B cell (primary cell): ENCODE results near the gene TMEM82. TPM values are rescaled to one million over a fixed set of nuclear protein-coding genes. Genes with fewer than 3 reads are reported as not detected.

ENCODE experiments used
- ATAC-seq: fragments of 200-7000 bp; cut with Tn5 transposase; one replicate; pipeline ENCODE4 v1.10.0; 2021; ENCODE audit warnings: low read depth, mild to moderate bottlenecking, moderate number of reproducible peaks, moderate library complexity
- CTCF ChIA-PET: fragments of 350-600 bp; sonication (Branson Sonifier 250); formaldehyde crosslinking; loops from one replicate; lab custom pipeline; 2021; ENCODE audit warnings: antibody characterized with exemption, inconsistent platforms; lab: Charles Lee
- POLR2A ChIA-PET: fragments of 350-600 bp; sonication (Branson Sonifier 250); formaldehyde crosslinking; loops from one replicate; lab custom pipeline; 2021; ENCODE audit warnings: antibody characterized with exemption; lab: Charles Lee
- DNase-seq: peaks from one replicate; pipeline ENCODE4 v3.0.0; 2013
- H2AFZ ChIP-seq: 2 replicates; pipeline ENCODE4 v1.6.1; 2012; ENCODE audit warnings: mild to moderate bottlenecking, low read depth, low read length; ENCODE audit not compliant: insufficient read depth, poor library complexity, severe bottlenecking
- H3K27ac ChIP-seq, 2 donors: 1 replicate in 1 of 2; 2 replicates in 1 of 2; pipeline ENCODE4 v1.5.1; 2012 to 2013; ENCODE audit warnings: low read length in 2 of 2, mild to moderate bottlenecking in 2 of 2, moderate library complexity in 1 of 2
- H3K27me3 ChIP-seq, 4 experiments: fragments of 200-600 bp in 1 of 4; sonication (generic) in 1 of 4; replicated peaks in 1 of 4; 1 replicate in 2 of 4; 2 replicates in 2 of 4; pipeline versions ENCODE4 v1.6.1 to v1.7.0; 2013 to 2016; ENCODE audit warnings: low read length in 3 of 4, mild to moderate bottlenecking in 2 of 4, mixed read lengths in 1 of 4, moderate library complexity in 1 of 4; ENCODE audit not compliant: insufficient read depth in 4 of 4, control insufficient read depth in 3 of 4; ENCODE audit errors: control extremely low read depth in 1 of 4
- H3K36me3 ChIP-seq, 2 experiments: replicated peaks in 1 of 2; 1 replicate in 1 of 2; 2 replicates in 1 of 2; pipeline versions ENCODE4 v1.6.1 to v1.7.1; 2013; ENCODE audit warnings: low read length in 1 of 2; ENCODE audit not compliant: insufficient read depth in 2 of 2, control insufficient read depth in 1 of 2; ENCODE audit errors: control extremely low read depth in 1 of 2, extremely low read depth in 1 of 2
- H3K4me1 ChIP-seq, 2 donors: fragments of 200-600 bp in 1 of 2; sonication (generic) in 1 of 2; 1 replicate in 1 of 2; 2 replicates in 1 of 2; pipeline versions ENCODE4 v1.5.1 to v1.6.1; 2013 to 2017; ENCODE audit warnings: low read length in 2 of 2; ENCODE audit not compliant: control insufficient read depth in 2 of 2, insufficient read depth in 2 of 2
- H3K4me2 ChIP-seq: replicated peaks from 2 replicates; pipeline ENCODE3; 2012; ENCODE audit warnings: mild to moderate bottlenecking, low read depth, low read length; ENCODE audit not compliant: poor library complexity, severe bottlenecking
- H3K4me3 ChIP-seq, 5 experiments: fragments of 200-600 bp in 1 of 5; sonication (generic) in 1 of 5; 1 replicate in 3 of 5; 2 replicates in 2 of 5; pipeline versions ENCODE4 v1.5.1 to v1.7.0; 2011 to 2016; ENCODE audit warnings: low read length in 4 of 5, mild to moderate bottlenecking in 4 of 5, low read depth in 2 of 5, control low read depth in 1 of 5, moderate library complexity in 1 of 5; ENCODE audit not compliant: insufficient read depth in 1 of 5; ENCODE audit errors: control extremely low read depth in 1 of 5, extremely low read depth in 1 of 5
- H3K79me2 ChIP-seq: fragments of 200-600 bp; sonication (generic); one replicate; pipeline ENCODE4 v1.6.0; 2016; ENCODE audit warnings: low read length; ENCODE audit not compliant: control insufficient read depth, insufficient read depth
- H3K9ac ChIP-seq: fragments of 200-600 bp; sonication (generic); 2 replicates; pipeline ENCODE4 v1.6.1; 2017; ENCODE audit warnings: mild to moderate bottlenecking, low read length, moderate library complexity
- H3K9me3 ChIP-seq, 3 donors: one replicate each; pipeline versions ENCODE4 v1.6.1 to v1.7.1; 2013; ENCODE audit warnings: low read length in 2 of 3; ENCODE audit not compliant: control insufficient read depth in 2 of 3, insufficient read depth in 1 of 3; ENCODE audit errors: control extremely low read depth in 1 of 3
- H4K20me1 ChIP-seq: 2 replicates; pipeline ENCODE4 v1.6.0; 2012; ENCODE audit warnings: mild to moderate bottlenecking, low read length; ENCODE audit not compliant: insufficient read depth, control insufficient read depth, poor library complexity, severe bottlenecking
- H3K27ac Mint-ChIP-seq: one replicate; pipeline ENCODE4 v1.8.0; 2021; ENCODE audit warnings: mixed read lengths
- H3K27me3 Mint-ChIP-seq: one replicate; pipeline ENCODE4 v1.8.0; 2021; ENCODE audit warnings: mixed read lengths
- H3K4me1 Mint-ChIP-seq: one replicate; pipeline ENCODE4 v1.8.0; 2021; ENCODE audit warnings: mixed read lengths
- H3K4me3 Mint-ChIP-seq: one replicate; pipeline ENCODE4 v1.8.0; 2021; ENCODE audit warnings: mixed read lengths
- H3K9me3 Mint-ChIP-seq: one replicate; pipeline ENCODE4 v1.8.0; 2022; ENCODE audit warnings: mixed read lengths; ENCODE audit not compliant: insufficient read depth
- CTCF ChIP-seq: fragments of 200-600 bp; IDR thresholded peaks from one replicate; pipeline ENCODE4 v1.8.0; 2022; ENCODE audit warnings: antibody characterized with exemption, mild to moderate bottlenecking
- EZH2 ChIP-seq: IDR thresholded peaks from 2 replicates; pipeline ENCODE4 v1.6.1; 2012; ENCODE audit warnings: borderline replicate concordance, low read depth, mild to moderate bottlenecking, moderate library complexity, low read length; ENCODE audit not compliant: insufficient read depth, poor library complexity, severe bottlenecking
- WGBS: methylation state at CpG from one replicate; pipeline ENCODE4 v1.1.5; 2013; ENCODE audit warnings: missing lambda C conversion rate; ENCODE audit not compliant: insufficient coverage; 5-methylcytosine and 5-hydroxymethylcytosine counted together
- intact Hi-C: fragments of 100-400 bp; cut with micrococcal nuclease; formaldehyde crosslinking; loops from one replicate; pipeline ENCODE4 v1.10.0; 2022
- polyA plus RNA-seq: library from polyadenylated mRNA; depleted of rRNA; stranded (reverse); fragments of >200 nt; gene quantifications from 2 replicates; pipeline ENCODE4 v1.2.3, GENCODE V29; 2012
- total RNA-seq, 2 donors: library from RNA; stranded (reverse); fragments of 120-200 nt in 1 of 2; gene quantifications; 1 replicate in 1 of 2; 2 replicates in 1 of 2; pipeline versions ENCODE4 v1.2.3 to v1.2.4, GENCODE V29; 2013 to 2022

Gene TMEM82
- total and polyA plus RNA-seq, 2 donors (not counting 1 experiment from before 2014, with no cell fraction given): not detected

DNA sequence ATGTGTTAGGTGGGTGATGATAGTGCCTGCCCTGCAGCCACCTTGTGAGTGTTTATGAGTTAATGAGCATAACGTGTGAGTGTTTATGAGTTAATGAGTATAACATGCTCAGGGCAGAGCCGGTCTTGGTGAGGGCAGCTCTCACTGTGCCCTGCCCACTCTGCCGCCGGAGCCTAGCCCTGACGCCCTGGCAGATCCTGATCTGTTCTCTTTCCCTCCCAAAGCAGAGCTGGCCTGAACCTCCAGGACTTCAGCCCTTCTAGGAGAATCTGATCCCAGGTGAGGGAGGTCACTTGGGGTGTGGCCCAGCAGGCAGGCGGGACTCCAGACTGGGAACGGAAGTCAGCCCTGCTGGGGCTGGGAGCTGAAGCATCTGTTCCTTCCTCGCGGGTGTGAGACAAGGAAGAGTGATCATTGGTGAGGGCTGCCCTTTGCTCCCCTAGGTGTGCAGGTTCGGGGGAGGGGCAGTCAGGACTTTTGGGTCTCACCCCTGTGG is 22.0 kb downstream of the TMEM82 start:
- Histone ChIP-seq H4K20me1 (no peaks in the 10 kb centered on the region), H2AFZ (no peak overlapping the region), H3K36me3 (no peaks in the 10 kb centered on the region), H3K79me2 (no peaks in the 10 kb centered on the region), H3K4me3 (no peak overlapping the region), H3K9ac (no peak overlapping the region), H3K27me3 (peaks cover 0 to 18% (median 6%) of the 10 kb centered on the region in 4 experiments), H3K4me1 (peaks cover 2% of the 10 kb centered on the region in 2 donors), H3K27ac (no peak overlapping the region), H3K4me2 (no peak overlapping the region), H3K9me3 (peaks cover 0 to 1% (median 0%) of the 10 kb centered on the region in 3 donors)
- no peak for DNase-seq
- H3K4me1 Mint-ChIP-seq: peaks cover 3% of the 10 kb centered on the region
- no peak overlapping the region for H3K27ac Mint-ChIP-seq
- no peak for ATAC-seq
- no peak overlapping the region for H3K4me3 Mint-ChIP-seq
- TF ChIP-seq EZH2: no peak
- TF ChIP-seq CTCF: no peak
- no peaks in the 10 kb centered on the region for H3K9me3 Mint-ChIP-seq
- peaks cover 35% of the 10 kb centered on the region for H3K27me3 Mint-ChIP-seq
- ChIA-PET CTCF (no interaction called here), POLR2A (no interaction called here)
- WGBS: 84% methylated on average over 7 of the region's 10 CpGs
- intact Hi-C loops: no loop called here

- Histone ChIP-seq H3K9me3 (no peaks in the 10 kb centered on the region), H3K36me3 (no peaks in the 10 kb centered on the region), H3K27ac (no peak overlapping the region), H3K4me1 (no peaks in the 10 kb centered on the region), H3K9ac (no peak overlapping the region), H3K4me3 (no peak overlapping the region), H3K27me3 (peaks cover 0 to 14% (median 4%) of the 10 kb centered on the region in 4 experiments), H3K4me2 (no peak overlapping the region), H2AFZ (no peak overlapping the region), H4K20me1 (no peaks in the 10 kb centered on the region), H3K79me2 (no peaks in the 10 kb centered on the region)
- Mint-ChIP-seq H3K4me1 (no peaks in the 10 kb centered on the region), H3K27me3 (peaks cover 31% of the 10 kb centered on the region), H3K4me3 (no peak overlapping the region), H3K9me3 (no peaks in the 10 kb centered on the region), H3K27ac (no peak overlapping the region)
- WGBS: 87% methylated on average over 13 of the region's 15 CpGs
- DNase-seq: no peak
- intact Hi-C loops: no loop called here
- POLR2A ChIA-PET: no interaction called here
- CTCF ChIA-PET: no interaction called here
- no peak for ATAC-seq
- TF ChIP-seq CTCF: no peak
- no peak for TF ChIP-seq EZH2
Measured at GRCh38 chr1:15764890-15765289, 22.6 kb downstream of the TMEM82 start.
